ENCODE data around the gene TMEM109.

The TMEM109 gene

GRCh38 chr11:60927061-60927592, 13.2 kb downstream of the TMEM109 start:
- FAIRE-seq = no peak

GRCh38 chr11:60927600-60927999, 13.6 kb downstream of the TMEM109 start:
- FAIRE-seq = no peak

- FAIRE-seq = no peak
Observed at GRCh38 chr11:60928563-60929001, 14.6 kb downstream of the TMEM109 start.

DNA sequence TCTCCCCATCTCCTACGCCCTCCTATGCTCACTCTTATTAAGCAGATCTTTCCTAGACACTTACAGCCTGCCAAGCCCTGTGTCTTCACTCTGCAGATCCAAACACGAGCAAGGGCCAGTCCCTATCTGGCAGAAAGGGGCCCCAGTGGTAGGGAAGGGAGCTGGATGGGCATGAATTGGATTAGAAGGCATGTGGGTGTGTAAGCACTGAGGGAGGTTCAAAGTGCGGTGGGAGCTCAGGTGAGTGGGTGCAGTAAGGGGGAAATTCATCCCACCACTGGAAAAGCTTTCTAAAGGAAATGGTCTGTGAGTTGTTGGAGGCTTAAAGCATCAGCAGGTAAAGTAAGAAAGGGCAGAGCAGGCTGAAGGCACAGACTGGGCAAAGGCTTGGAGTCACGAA, 15.8 kb downstream of the TMEM109 start:
- no peak for FAIRE-seq

DNA sequence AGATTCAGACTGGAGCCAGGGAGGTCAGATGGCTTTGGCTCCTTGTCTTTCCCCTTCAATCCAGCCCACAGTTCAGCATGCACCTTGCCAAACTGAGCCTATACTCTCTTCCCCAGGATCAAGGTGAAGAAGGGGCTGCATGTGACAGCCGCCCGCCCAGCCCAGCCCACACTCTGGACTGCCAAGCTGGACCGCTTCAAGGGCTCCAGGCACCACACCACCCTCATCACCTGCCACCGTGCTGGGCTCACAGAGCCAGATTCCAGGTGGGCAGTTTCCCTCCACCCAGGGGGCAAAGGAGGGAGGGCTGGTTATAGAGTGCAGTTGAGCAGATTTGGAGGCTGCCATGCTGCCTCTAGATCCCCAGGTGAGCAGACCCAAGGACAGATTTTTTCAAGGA, 16.4 kb downstream of the TMEM109 start:
- FAIRE-seq = no peak

- FAIRE-seq = no peak
Observed at GRCh38 chr11:60931917-60932316, 18.0 kb downstream of the TMEM109 start.

DNA sequence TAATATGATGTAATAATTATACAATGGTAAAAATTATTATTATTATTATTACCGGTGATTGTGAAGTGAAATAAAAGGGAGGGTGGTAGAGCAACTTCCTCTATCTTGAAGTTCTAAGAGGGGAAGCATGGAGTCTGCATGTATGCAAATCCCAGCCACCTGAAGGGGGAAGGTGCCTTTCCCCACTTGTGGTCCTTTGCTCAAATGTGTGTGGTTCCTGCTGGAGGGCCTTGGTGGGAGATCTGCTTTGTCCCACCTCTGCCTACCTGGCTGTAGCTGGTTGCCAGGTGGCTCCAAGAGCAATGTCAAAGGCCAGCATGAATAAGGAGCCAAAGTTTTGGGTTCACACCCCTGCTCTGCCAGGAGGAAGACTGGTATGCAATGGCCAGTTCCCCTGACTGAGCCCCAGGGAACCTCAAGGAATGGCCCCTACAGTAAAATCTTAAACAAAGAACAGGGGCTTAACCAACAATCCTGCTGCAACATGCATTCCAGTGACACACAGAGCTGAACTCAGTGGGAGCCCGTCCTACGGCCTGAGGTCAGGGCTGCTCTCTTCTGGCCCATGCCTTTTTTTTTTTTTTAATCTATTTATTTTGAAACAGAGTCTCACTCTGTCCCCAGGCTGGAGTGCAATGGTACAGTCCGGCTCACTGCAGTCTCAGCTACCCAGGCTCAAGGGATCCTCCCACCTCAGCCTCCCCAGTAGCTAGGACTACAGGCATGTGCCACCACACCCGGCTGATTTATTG, 18.8 kb downstream of the TMEM109 start:
- FAIRE-seq = no peak

GRCh38 chr11:60933416-60934123, 19.6 kb downstream of the TMEM109 start:
- no peak for FAIRE-seq

- no peak for FAIRE-seq
Observed at GRCh38 chr11:60934124-60934789, 20.3 kb downstream of the TMEM109 start.

- FAIRE-seq = no peak
Observed at GRCh38 chr11:60934790-60935605, 21.0 kb downstream of the TMEM109 start.

GRCh38 chr11:60935676-60936442, 21.9 kb downstream of the TMEM109 start:
- no peak for FAIRE-seq

DNA sequence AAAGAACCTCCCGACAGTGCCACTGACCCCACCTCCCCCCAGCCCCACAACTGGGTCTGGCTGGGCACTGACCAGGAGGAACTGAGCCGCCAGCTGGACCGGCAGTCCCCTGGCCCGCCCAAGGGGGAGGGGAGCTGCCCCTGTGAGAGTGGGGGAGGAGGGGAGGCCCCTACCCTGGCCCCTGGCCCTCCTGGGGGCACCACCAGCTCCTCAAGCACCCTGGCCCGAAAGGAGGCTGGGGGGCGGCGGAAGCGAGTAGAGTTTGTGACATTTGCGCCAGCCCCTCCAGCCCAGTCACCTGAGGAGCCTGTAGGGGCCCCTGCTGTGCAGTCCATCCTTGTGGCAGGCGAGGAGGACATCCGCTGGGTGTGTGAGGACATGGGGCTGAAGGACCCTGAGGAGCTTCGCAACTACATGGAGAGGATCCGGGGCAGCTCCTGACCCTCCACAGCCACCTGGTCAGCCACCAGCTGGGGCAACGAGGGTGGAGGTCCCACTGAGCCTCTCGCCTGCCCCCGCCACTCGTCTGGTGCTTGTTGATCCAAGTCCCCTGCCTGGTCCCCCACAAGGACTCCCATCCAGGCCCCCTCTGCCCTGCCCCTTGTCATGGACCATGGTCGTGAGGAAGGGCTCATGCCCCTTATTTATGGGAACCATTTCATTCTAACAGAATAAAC, 22.6 kb downstream of the TMEM109 start:
- FAIRE-seq = no peak

- no peak for FAIRE-seq
Observed at GRCh38 chr11:60937144-60937527, 23.2 kb downstream of the TMEM109 start.

DNA sequence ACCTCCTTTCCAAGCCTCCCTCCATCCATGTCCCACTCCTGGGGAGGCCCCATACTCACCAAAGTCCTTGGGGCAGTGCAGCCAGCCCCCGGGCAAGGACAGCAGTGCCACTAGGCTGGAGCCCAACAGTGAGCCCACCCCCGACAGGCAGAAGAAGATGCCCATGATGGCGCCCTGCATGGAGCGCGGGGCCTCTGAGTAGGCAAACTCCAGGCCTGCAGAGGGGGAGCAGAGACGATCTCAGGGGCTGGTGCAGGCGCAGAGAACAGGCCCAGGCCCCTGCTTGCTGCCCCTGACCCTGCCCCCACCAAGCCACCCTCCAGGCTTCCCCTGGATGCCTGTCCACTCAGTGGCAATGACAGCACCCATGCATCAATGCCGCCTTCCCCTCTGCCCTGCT, 23.9 kb downstream of the TMEM109 start:
- FAIRE-seq = no peak

GRCh38 chr11:60938500-60938899, 24.5 kb downstream of the TMEM109 start:
- FAIRE-seq = no peak

DNA sequence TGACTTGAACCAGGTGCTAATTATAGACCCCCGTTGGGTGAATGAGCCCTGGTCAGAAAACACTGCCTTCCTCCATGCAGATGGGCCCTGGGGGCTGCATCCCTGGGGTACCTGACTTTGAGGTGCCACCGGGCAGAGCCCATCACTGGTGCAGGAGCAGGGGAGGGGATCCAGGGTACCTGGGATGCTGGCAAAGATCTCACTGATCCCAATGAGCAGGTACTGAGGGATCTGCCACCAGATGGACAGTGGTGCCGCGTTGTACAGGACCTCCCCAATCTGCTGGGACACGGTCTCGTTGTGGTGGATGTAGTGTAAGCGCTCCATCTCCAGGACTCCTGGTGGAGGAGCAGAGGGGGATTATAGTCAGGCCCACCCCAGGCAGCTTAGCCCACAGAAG, 25.3 kb downstream of the TMEM109 start:
- FAIRE-seq = no peak

GRCh38 chr11:60939855-60940254, 25.9 kb downstream of the TMEM109 start:
- no peak for FAIRE-seq

DNA sequence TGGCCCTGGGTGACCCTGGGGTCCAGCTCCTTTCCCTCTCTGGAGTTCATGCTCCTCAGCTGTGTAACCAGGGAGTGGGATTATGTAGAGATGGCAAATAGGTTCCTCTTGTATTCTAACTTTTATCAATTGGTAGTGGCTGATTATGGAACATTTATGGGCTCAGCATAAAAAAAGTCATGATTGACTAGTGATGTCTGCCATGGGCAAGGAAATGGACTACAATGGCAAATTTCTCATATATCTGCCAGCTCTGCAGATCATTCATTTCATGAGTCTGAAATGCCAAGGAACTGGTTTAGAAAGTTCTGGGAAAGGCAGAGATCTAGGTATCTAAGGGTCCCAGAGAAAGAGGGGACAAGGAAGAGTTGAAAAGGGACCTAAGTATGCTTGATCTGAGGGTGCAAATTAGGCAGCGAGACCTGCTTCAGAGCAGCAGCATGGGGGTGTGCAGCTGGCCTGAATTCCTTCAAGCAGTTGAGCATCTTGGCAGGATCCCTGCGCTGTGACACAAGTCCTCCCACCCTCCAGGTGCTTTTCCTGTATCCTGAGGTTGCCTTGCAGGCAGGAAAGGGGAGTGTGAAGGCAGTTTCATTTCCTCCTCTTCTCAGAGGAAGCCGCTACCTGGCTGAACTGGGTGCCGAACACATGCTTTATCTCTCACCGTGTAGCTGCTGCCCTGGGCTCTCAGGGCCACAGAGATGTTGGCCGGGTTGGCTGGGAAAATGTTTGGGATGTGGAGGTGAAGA, 27.6 kb downstream of the TMEM109 start:
- FAIRE-seq = no peak

DNA sequence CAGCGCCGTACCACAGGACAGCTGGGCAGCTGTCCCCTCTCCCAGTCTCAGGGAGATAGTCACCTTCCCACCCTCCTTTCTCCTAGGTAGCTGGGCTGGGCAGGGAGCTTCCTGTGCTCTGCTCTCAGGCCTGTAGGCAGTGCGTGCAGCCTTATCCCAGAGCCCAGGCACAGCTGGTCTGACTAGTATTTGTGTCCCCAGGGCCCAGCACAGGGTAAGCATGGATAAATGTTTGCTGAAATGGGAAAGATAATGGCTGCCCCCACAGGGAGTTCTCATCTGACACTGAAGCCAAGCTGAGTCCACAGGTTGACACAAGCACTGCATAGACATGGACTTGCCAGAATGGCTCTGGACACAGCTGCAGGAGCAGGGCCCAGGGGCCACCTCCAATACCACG, 28.3 kb downstream of the TMEM109 start:
- no peak for FAIRE-seq

GRCh38 chr11:60942970-60943565, 29.1 kb downstream of the TMEM109 start:
- FAIRE-seq = no peak
